Uterus (tissue), 4 donors: Measurements from ENCODE around the gene RAB33B. TPM values are rescaled to one million over a fixed set of nuclear protein-coding genes. Genes with fewer than 3 reads are reported as not detected.
"Not testable (repeated sequence)": the region's sequence is repeated elsewhere in the genome, so short reads cannot be mapped to it uniquely, and the experiment has no call there.

Experiments used
- DNase-seq, 2 donors: peaks; one replicate each; pipeline ENCODE4 v3.0.0-alpha.2; 2019 to 2020
- H3K27ac ChIP-seq, 2 donors: fragments of 200-600 bp; sonication (generic); 1 replicate in 1 of 2; 2 replicates in 1 of 2; pipeline ENCODE4 v1.5.1; 2016 to 2018
- H3K27me3 ChIP-seq, 2 donors: fragments of 200-600 bp; sonication (generic); one replicate each; pipeline ENCODE4 v1.5.1; 2018 to 2019; ENCODE audit warnings: control low read depth in 1 of 2
- H3K36me3 ChIP-seq, 2 donors: fragments of 200-600 bp; sonication (generic); one replicate each; pipeline ENCODE4 v1.5.1; 2019; ENCODE audit warnings: control low read depth in 1 of 2
- H3K4me1 ChIP-seq, 2 donors: fragments of 200-600 bp; sonication (generic); one replicate each; pipeline ENCODE4 v1.5.1; 2018 to 2019; ENCODE audit warnings: control low read depth in 1 of 2
- H3K4me3 ChIP-seq, 2 donors: fragments of 200-600 bp; sonication (generic); 1 replicate in 1 of 2; 2 replicates in 1 of 2; pipeline ENCODE4 v1.5.1; 2018 to 2019; ENCODE audit warnings: mild to moderate bottlenecking in 1 of 2
- H3K9me3 ChIP-seq, 2 donors: fragments of 200-600 bp; sonication (generic); one replicate each; pipeline ENCODE4 v1.5.1; 2019; ENCODE audit warnings: control low read depth in 1 of 2
- CTCF ChIP-seq, 4 experiments: fragments of 200-600 bp in 2 of 4; fragments of 450-650 bp in 2 of 4; sonication (generic) in 2 of 4; IDR thresholded peaks; one replicate each; pipeline ENCODE4 v1.5.1; 2016 to 2019; ENCODE audit warnings: antibody characterized with exemption in 4 of 4, mild to moderate bottlenecking in 2 of 4, moderate library complexity in 1 of 4
- POLR2A ChIP-seq, 2 donors: fragments of 450-650 bp; IDR thresholded peaks; one replicate each; pipeline ENCODE4 v1.6.1; 2016; ENCODE audit warnings: antibody characterized with exemption in 2 of 2, mild to moderate bottlenecking in 1 of 2, moderate library complexity in 1 of 2
- intact Hi-C: fragments of 100-400 bp; cut with DNase I; formaldehyde crosslinking; loops from one replicate; pipeline ENCODE4 v1.15.1; 2023; ENCODE audit warnings: low total_unique reads
- total RNA-seq, 4 donors: library from RNA; depleted of rRNA in 3 of 4; stranded (reverse); fragments of >200 nt in 3 of 4; gene quantifications; one replicate each; pipeline versions ENCODE4 v1.1.0 to v1.2.4, GENCODE V29; 2014 to 2023
- donor health status: DM: yes; HTN: yes; CAD: no.

RAB33B gene
- total RNA-seq, 4 donors from 2014 or later: 9.2 to 46.8 (median 13.8) TPM

DNA sequence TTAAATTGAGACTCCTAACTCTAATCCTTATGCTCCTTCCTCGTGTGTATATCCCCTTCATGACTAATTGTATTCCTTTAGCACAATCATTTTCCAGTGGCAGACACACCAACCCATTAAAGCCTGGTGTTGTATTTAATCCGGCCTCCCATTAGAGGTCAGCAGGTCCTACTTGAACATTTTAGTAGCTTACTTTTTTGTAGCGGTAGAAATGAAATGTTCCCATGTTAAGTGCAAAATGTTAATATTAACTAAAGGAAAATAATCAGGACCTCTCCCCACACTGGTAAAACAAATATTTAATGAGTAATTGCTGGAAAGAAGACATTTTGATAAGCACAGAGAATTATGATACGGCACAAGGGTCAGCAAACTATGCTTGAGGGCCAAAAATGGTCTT, 3.4 kb downstream of the RAB33B start:
- TF ChIP-seq CTCF (IDR thresholded peaks at IDR 0.05) (no peak), POLR2A (IDR thresholded peaks at IDR 0.05) (no peak)
- Histone ChIP-seq H3K27ac (no peak overlapping the region), H3K27me3 (no peaks in the 10 kb centered on the region), H3K4me3 (no peak overlapping the region), H3K36me3 (no peaks in the 10 kb centered on the region), H3K4me1 (no peaks in the 10 kb centered on the region), H3K9me3 (no peaks in the 10 kb centered on the region)
- no peak for DNase-seq
- intact Hi-C loops: loop anchor here (10.0 kb wide), 1 partner anchor 97 kb away; the partner anchor contains the start of gene SETD7

- intact Hi-C loops: loop anchor here (10.0 kb wide), 1 partner anchor 96 kb away; the partner anchor contains the start of gene SETD7
- Histone ChIP-seq H3K9me3 (no peaks in the 10 kb centered on the region), H3K27me3 (no peaks in the 10 kb centered on the region), H3K4me1 (peaks cover 0 to 3% of the 10 kb centered on the region in 2 donors), H3K4me3 (no peak overlapping the region), H3K36me3 (no peaks in the 10 kb centered on the region), H3K27ac (no peak overlapping the region)
- no peak for DNase-seq
- TF ChIP-seq CTCF (IDR thresholded peaks at IDR 0.05) (no peak), POLR2A (IDR thresholded peaks at IDR 0.05) (no peak)
Measured at GRCh38 chr4:139458543-139458942, 4.6 kb downstream of the RAB33B start.

GRCh38 chr4:139458999-139459398, 5.1 kb downstream of the RAB33B start:
- H3K4me1 ChIP-seq: peaks cover 0 to 3% of the 10 kb centered on the region in 2 donors
- no peak overlapping the region for H3K27ac ChIP-seq
- no peaks in the 10 kb centered on the region for H3K36me3 ChIP-seq
- intact Hi-C loops: loop anchor here (10.0 kb wide), 1 partner anchor 96 kb away; the partner anchor contains the start of gene SETD7
- H3K27me3 ChIP-seq: no peaks in the 10 kb centered on the region
- TF ChIP-seq POLR2A (IDR thresholded peaks at IDR 0.05) (no peak), CTCF (IDR thresholded peaks at IDR 0.05) (no peak)
- H3K4me3 ChIP-seq: no peak overlapping the region
- no peak for DNase-seq
- H3K9me3 ChIP-seq: no peaks in the 10 kb centered on the region

DNA sequence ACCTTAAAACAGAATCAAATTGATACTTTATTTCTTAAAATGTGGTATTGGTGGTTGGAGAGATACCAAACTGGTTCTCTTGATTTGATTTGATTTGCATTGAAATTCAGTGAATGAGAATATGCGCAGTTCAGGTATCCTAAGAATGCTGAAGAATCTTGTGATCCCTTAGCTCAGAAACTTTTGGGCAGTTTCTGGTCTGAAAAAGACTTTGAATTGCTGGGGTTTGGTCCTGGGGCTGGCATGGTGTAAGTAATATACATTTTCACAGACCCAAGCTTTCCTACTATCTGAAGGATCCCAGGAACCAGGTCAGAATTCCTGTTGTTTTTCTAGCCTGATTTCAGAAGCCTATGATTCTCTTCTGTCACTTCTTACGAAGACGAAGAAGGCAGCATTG, 6.6 kb downstream of the RAB33B start:
- no peak overlapping the region for H3K4me3 ChIP-seq
- no peaks in the 10 kb centered on the region for H3K9me3 ChIP-seq
- no peaks in the 10 kb centered on the region for H3K36me3 ChIP-seq
- DNase-seq: no peak
- H3K4me1 ChIP-seq: peaks cover 0 to 3% of the 10 kb centered on the region in 2 donors
- no peak for TF ChIP-seq CTCF (IDR thresholded peaks at IDR 0.05)
- TF ChIP-seq POLR2A (IDR thresholded peaks at IDR 0.05): no peak
- intact Hi-C loops: no loop called here
- no peaks in the 10 kb centered on the region for H3K27me3 ChIP-seq
- H3K27ac ChIP-seq: no peak overlapping the region

DNA sequence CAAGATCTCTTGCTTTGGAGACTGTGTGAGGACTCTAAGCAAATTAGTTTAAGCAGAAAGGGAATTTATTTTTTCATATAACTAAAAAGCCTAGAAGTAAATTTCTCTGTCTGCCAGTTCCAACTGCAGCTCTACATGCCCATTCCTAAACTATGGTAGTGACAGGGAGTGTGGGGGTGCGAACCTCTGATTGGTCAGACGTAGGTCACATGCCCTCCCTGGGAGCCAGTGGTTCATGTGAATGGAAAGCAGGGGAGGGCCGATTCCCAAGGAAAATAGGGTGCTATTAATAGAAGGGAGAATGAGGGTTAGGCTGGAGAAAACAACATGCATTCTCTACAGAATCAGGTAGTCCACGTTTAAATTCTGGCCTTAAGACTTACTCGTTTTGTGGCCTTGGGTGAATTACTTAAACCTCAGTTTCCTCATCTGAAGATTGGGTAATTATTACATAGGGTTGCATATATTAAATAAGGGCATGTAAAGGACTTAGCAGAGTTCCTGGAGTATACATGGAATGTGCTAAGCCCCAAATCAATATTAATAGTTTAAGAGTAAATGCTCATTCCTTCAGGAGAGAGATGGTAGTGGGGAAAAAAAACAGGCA, 7.2 kb downstream of the RAB33B start:
- Histone ChIP-seq H3K27ac (no peak overlapping the region), H3K4me1 (peaks cover 0 to 3% of the 10 kb centered on the region in 2 donors)

GRCh38 chr4:139464512-139464911, 10.6 kb downstream of the RAB33B start:
- H3K36me3 ChIP-seq, H3K4me1 ChIP-seq, DNase-seq, H3K4me3 ChIP-seq, H3K9me3 ChIP-seq, intact Hi-C loops, H3K27me3 ChIP-seq, H3K27ac ChIP-seq: not testable (repeated sequence)

More for the DNA sequence above, 7.2 kb downstream of the RAB33B start:
- Histone ChIP-seq H3K36me3 (no peaks in the 10 kb centered on the region), H3K27me3 (no peaks in the 10 kb centered on the region), H3K4me3 (no peak overlapping the region), H3K9me3 (no peaks in the 10 kb centered on the region)
- intact Hi-C loops: no loop called here
- DNase-seq: no peak
- no peak for TF ChIP-seq POLR2A (IDR thresholded peaks at IDR 0.05)
- no peak for TF ChIP-seq CTCF (IDR thresholded peaks at IDR 0.05)
